CD4-positive, alpha-beta memory T cell (primary cell): ENCODE data around the gene TRAF6. TPM values are rescaled to one million over a fixed set of nuclear protein-coding genes. Genes with fewer than 3 reads are reported as not detected.

Experiments
- CTCF ChIA-PET: fragments of 350-600 bp; sonication (Branson Sonifier 250); formaldehyde crosslinking; loops from one replicate; lab custom pipeline; 2021; ENCODE audit warnings: inconsistent platforms; ENCODE audit not compliant: partially characterized antibody; lab: Charles Lee
- POLR2A ChIA-PET: fragments of 350-600 bp; sonication (Branson Sonifier 250); formaldehyde crosslinking; loops from one replicate; lab custom pipeline; 2021; ENCODE audit not compliant: partially characterized antibody; lab: Charles Lee
- DNase-seq, 5 donors: peaks; one replicate each; pipeline versions ENCODE4 v3.0.0 to v3.0.0-alpha.2; 2020 to 2022; ENCODE audit warnings: mixed read lengths in 1 of 5
- H3K27ac ChIP-seq: one replicate; pipeline ENCODE4 v1.7.0; 2013; ENCODE audit warnings: low read depth, low read length
- H3K27me3 ChIP-seq: 2 replicates; pipeline ENCODE4 v1.7.0; 2013; ENCODE audit warnings: mild to moderate bottlenecking, low read length, moderate library complexity; ENCODE audit not compliant: insufficient read depth
- H3K36me3 ChIP-seq: 2 replicates; pipeline ENCODE4 v1.7.0; 2013; ENCODE audit warnings: mild to moderate bottlenecking, low read length, moderate library complexity; ENCODE audit not compliant: insufficient read depth
- H3K4me1 ChIP-seq: 2 replicates; pipeline ENCODE4 v1.7.0; 2013; ENCODE audit warnings: mild to moderate bottlenecking, low read length, moderate library complexity; ENCODE audit not compliant: insufficient read depth
- H3K4me3 ChIP-seq, 2 donors: one replicate each; pipeline ENCODE4 v1.7.0; 2013; ENCODE audit warnings: low read length in 2 of 2, mild to moderate bottlenecking in 1 of 2
- H3K9me3 ChIP-seq, 2 donors: one replicate each; pipeline ENCODE4 v1.7.0; 2013; ENCODE audit warnings: low read length in 2 of 2, control low read depth in 1 of 2; ENCODE audit not compliant: control insufficient read depth in 1 of 2
- H3K27ac Mint-ChIP-seq, 7 donors: one replicate each; pipeline ENCODE4 v1.8.0; 2020 to 2021; ENCODE audit warnings: mixed read lengths in 7 of 7, mild to moderate bottlenecking in 6 of 7, inconsistent platforms in 3 of 7, moderate library complexity in 3 of 7
- H3K27me3 Mint-ChIP-seq, 2 donors: one replicate each; pipeline ENCODE4 v1.8.0; 2020 to 2021; ENCODE audit warnings: mixed read lengths in 2 of 2
- H3K36me3 Mint-ChIP-seq, 2 donors: one replicate each; pipeline ENCODE4 v1.8.0; 2020 to 2021; ENCODE audit warnings: mixed read lengths in 2 of 2, inconsistent platforms in 1 of 2, mild to moderate bottlenecking in 1 of 2
- H3K4me1 Mint-ChIP-seq, 4 donors: one replicate each; pipeline ENCODE4 v1.8.0; 2020 to 2021; ENCODE audit warnings: mixed read lengths in 4 of 4, mild to moderate bottlenecking in 1 of 4
- H3K4me3 Mint-ChIP-seq, 8 donors: one replicate each; pipeline ENCODE4 v1.8.0; 2020 to 2021; ENCODE audit warnings: mixed read lengths in 8 of 8, mild to moderate bottlenecking in 7 of 8, moderate library complexity in 6 of 8, inconsistent platforms in 3 of 8
- H3K9me3 Mint-ChIP-seq, 8 donors: one replicate each; pipeline ENCODE4 v1.8.0; 2020 to 2021; ENCODE audit warnings: mixed read lengths in 8 of 8, mild to moderate bottlenecking in 5 of 8, inconsistent platforms in 3 of 8, moderate library complexity in 1 of 8
- intact Hi-C: fragments of 100-400 bp; cut with micrococcal nuclease; formaldehyde crosslinking; loops from one replicate; pipeline ENCODE4 v1.15.1; 2023
- polyA plus RNA-seq, 2 donors: library from polyadenylated mRNA; unstranded; fragments of 300-500 nt; fragmentation: Illumina TruSeq; gene quantifications; one replicate each; pipeline ENCODE4 v1.2.3, GENCODE V29; 2021
- total RNA-seq, 2 experiments: library from RNA; stranded (reverse); gene quantifications; one replicate each; pipeline ENCODE4 v1.2.3, GENCODE V29; 2021

The TRAF6 gene
- total and polyA plus RNA-seq, 4 experiments from 2014 or later: 10.3 to 23.7 (median 17.1) TPM

DNA sequence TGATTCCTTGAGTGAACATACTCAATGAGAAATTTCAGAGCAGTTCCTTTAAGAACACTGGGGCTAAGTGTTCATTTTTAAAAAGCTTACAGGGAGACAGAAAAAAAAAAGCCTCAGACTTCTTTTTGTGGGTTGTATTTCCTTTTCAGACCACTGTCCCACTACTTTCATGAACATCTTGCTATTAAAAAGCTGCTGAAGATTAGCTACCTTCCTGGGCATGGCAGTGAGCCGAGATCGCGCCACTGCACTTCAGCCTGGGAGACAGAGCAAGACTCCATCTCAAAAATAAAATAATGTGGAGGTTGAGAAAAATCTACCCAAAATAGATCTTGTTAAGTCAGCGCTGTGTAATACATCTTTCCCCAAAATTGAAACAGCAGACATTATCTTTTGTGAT is 10.8 kb downstream of the TRAF6 start:
- POLR2A ChIA-PET: no interaction called here
- H3K27ac Mint-ChIP-seq: peak overlapping the region in 2 of 7 donors; percentile 32 to 69
- Histone ChIP-seq H3K4me1 (no peaks in the 10 kb centered on the region), H3K36me3 (peaks cover 44% of the 10 kb centered on the region), H3K9me3 (no peaks in the 10 kb centered on the region), H3K27ac (no peak overlapping the region), H3K27me3 (no peaks in the 10 kb centered on the region), H3K4me3 (no peak overlapping the region)
- CTCF ChIA-PET: interaction anchor here (0.9 to 1.1 kb wide), 4 partner anchors 11 to 209 kb away, joined by 3 to 4 read pairs (median 4); partner anchors contain the start of gene TRAF6
- H3K4me3 Mint-ChIP-seq: no peak overlapping the region
- H3K4me1 Mint-ChIP-seq: peaks cover 8 to 28% (median 22%) of the 10 kb centered on the region in 4 donors
- intact Hi-C loops: no loop called here
- no peak for DNase-seq
- no peaks in the 10 kb centered on the region for H3K27me3 Mint-ChIP-seq
- H3K9me3 Mint-ChIP-seq: no peaks in the 10 kb centered on the region
- peaks cover 30 to 56% of the 10 kb centered on the region in 2 donors for H3K36me3 Mint-ChIP-seq

DNA sequence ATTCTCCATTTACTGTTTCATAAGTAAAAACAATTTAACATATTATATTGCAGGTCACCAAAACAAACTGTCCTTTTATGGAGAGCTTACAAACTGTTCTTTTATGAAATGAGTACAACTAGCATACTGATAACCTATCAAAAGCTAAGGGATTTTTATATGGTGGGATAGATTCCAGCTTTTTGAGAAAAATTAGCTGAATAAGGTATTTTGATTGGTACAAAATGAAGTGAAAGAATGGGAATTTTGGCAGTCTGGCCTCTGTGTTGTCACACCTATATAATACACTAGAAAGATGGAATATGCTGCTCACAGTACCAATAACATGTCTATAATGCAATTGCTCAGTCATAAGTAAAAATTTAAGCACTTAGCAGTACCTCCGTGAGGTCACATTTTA is 11.4 kb downstream of the TRAF6 start:
- Histone ChIP-seq H3K4me3 (no peak overlapping the region), H3K27ac (no peak overlapping the region), H3K36me3 (peaks cover 44% of the 10 kb centered on the region), H3K9me3 (no peaks in the 10 kb centered on the region), H3K4me1 (no peaks in the 10 kb centered on the region), H3K27me3 (no peaks in the 10 kb centered on the region)
- ChIA-PET CTCF (interaction anchor here (0.9 to 1.5 kb wide), 3 partner anchors 206 to 233 kb away, joined by 3 to 4 read pairs (median 4); no protein-coding TSS in a partner anchor), POLR2A (no interaction called here)
- H3K4me3 Mint-ChIP-seq: no peak overlapping the region
- peaks cover 6 to 24% (median 19%) of the 10 kb centered on the region in 4 donors for H3K4me1 Mint-ChIP-seq
- peak overlapping the region in 2 of 7 donors; percentile 32 to 69 for H3K27ac Mint-ChIP-seq
- H3K9me3 Mint-ChIP-seq: no peaks in the 10 kb centered on the region
- H3K27me3 Mint-ChIP-seq: no peaks in the 10 kb centered on the region
- H3K36me3 Mint-ChIP-seq: peaks cover 29 to 58% of the 10 kb centered on the region in 2 donors
- DNase-seq: no peak
- intact Hi-C loops: no loop called here

- CTCF ChIA-PET: interaction anchor here (0.8 to 8.0 kb wide), 47 partner anchors 9 to 879 kb away, joined by 3 to 131 read pairs (median 5); partner anchors contain the start of genes COMMD9, PRR5L and TRAF6
- intact Hi-C loops: loop anchor here (2.0 to 5.0 kb wide), 2 partner anchors 15 to 671 kb away; no protein-coding TSS in a partner anchor
- peaks cover 10 to 26% (median 14%) of the 10 kb centered on the region in 4 donors for H3K4me1 Mint-ChIP-seq
- POLR2A ChIA-PET: interaction anchor here (0.9 to 2.1 kb wide), 8 partner anchors 16 to 204 kb away, joined by 3 to 14 read pairs (median 4); partner anchors contain the start of gene COMMD9
- no peak overlapping the region for H3K4me3 Mint-ChIP-seq
- no peaks in the 10 kb centered on the region for H3K9me3 Mint-ChIP-seq
- no peak overlapping the region for H3K27ac ChIP-seq
- peak overlapping the region in 2 of 7 donors; percentile 8 to 76 for H3K27ac Mint-ChIP-seq
- H3K4me1 ChIP-seq: peaks cover 8% of the 10 kb centered on the region
- H3K36me3 ChIP-seq: peaks cover 42% of the 10 kb centered on the region
- H3K27me3 ChIP-seq: no peaks in the 10 kb centered on the region
- no peaks in the 10 kb centered on the region for H3K27me3 Mint-ChIP-seq
- H3K36me3 Mint-ChIP-seq: peaks cover 52 to 67% of the 10 kb centered on the region in 2 donors
- no peaks in the 10 kb centered on the region for H3K9me3 ChIP-seq
- no peak overlapping the region for H3K4me3 ChIP-seq
- no peak for DNase-seq
These were observed 16.7 kb downstream of the TRAF6 start for GRCh38 chr11:36493332-36493731.

- no peaks in the 10 kb centered on the region for H3K27me3 ChIP-seq
- H3K4me1 Mint-ChIP-seq: peaks cover 13 to 31% (median 17%) of the 10 kb centered on the region in 4 donors
- intact Hi-C loops: loop anchor here (1.0 to 5.0 kb wide), 6 partner anchors 16 to 877 kb away; no protein-coding TSS in a partner anchor
- no peak overlapping the region for H3K4me3 ChIP-seq
- no peaks in the 10 kb centered on the region for H3K9me3 ChIP-seq
- H3K27ac ChIP-seq: no peak overlapping the region
- no peaks in the 10 kb centered on the region for H3K27me3 Mint-ChIP-seq
- peaks cover 13% of the 10 kb centered on the region for H3K4me1 ChIP-seq
- no peak overlapping the region for H3K4me3 Mint-ChIP-seq
- POLR2A ChIA-PET: interaction anchor here (0.9 to 2.1 kb wide), 8 partner anchors 16 to 203 kb away, joined by 3 to 14 read pairs (median 4); partner anchors contain the start of gene COMMD9
- CTCF ChIA-PET: interaction anchor here (0.8 to 8.0 kb wide), 46 partner anchors 9 to 879 kb away, joined by 3 to 131 read pairs (median 5); partner anchors contain the start of genes COMMD9, PRR5L and TRAF6
- H3K9me3 Mint-ChIP-seq: no peaks in the 10 kb centered on the region
- H3K36me3 Mint-ChIP-seq: peaks cover 54 to 64% of the 10 kb centered on the region in 2 donors
- peak in 4 of 5 donors; percentile 42 to 54 (median 46) for DNase-seq
- peak overlapping the region in 5 of 7 donors; percentile 18 to 76 (median 26) for H3K27ac Mint-ChIP-seq
- peaks cover 40% of the 10 kb centered on the region for H3K36me3 ChIP-seq
These were observed 17.3 kb downstream of the TRAF6 start for GRCh38 chr11:36492724-36493304.

- Mint-ChIP-seq H3K27me3 (no peaks in the 10 kb centered on the region), H3K36me3 (peaks cover 53 to 73% of the 10 kb centered on the region in 2 donors), H3K27ac (peak overlapping the region in 2 of 7 donors; percentile 2 to 74), H3K4me1 (peaks cover 17 to 42% (median 24%) of the 10 kb centered on the region in 4 donors), H3K4me3 (no peak overlapping the region), H3K9me3 (no peaks in the 10 kb centered on the region)
- H3K4me3 ChIP-seq: no peak overlapping the region
- peaks cover 20% of the 10 kb centered on the region for H3K4me1 ChIP-seq
- H3K36me3 ChIP-seq: peaks cover 25% of the 10 kb centered on the region
- ChIA-PET CTCF (interaction anchor here (1.0 to 8.0 kb wide), 5 partner anchors 11 to 199 kb away, joined by 3 to 131 read pairs (median 8); partner anchors contain the start of genes COMMD9 and PRR5L), POLR2A (no interaction called here)
- H3K9me3 ChIP-seq: no peaks in the 10 kb centered on the region
- no peak overlapping the region for H3K27ac ChIP-seq
- DNase-seq: no peak
- H3K27me3 ChIP-seq: no peaks in the 10 kb centered on the region
- intact Hi-C loops: loop anchor here (5.0 kb wide), 1 partner anchor 668 kb away; no protein-coding TSS in a partner anchor
These were observed 19.9 kb downstream of the TRAF6 start for GRCh38 chr11:36490026-36490806.

- ChIA-PET CTCF (interaction anchor here (0.7 to 3.2 kb wide), 12 partner anchors 10 to 222 kb away, joined by 3 to 21 read pairs (median 3); partner anchors contain the start of genes COMMD9 and TRAF6), POLR2A (interaction anchor here (0.6 to 1.5 kb wide), 3 partner anchors 22 to 199 kb away, joined by 3 to 4 read pairs (median 3); partner anchors contain the start of genes COMMD9 and TRAF6)
- Histone ChIP-seq H3K27ac (no peak overlapping the region), H3K36me3 (peaks cover 22% of the 10 kb centered on the region), H3K9me3 (no peaks in the 10 kb centered on the region), H3K4me3 (no peak overlapping the region), H3K27me3 (no peaks in the 10 kb centered on the region), H3K4me1 (peaks cover 20% of the 10 kb centered on the region)
- Mint-ChIP-seq H3K4me3 (peak overlapping the region in 6 of 8 donors; percentile 2 to 70 (median 40)), H3K27ac (peak overlapping the region in 5 of 7 donors; percentile 14 to 60 (median 48)), H3K27me3 (no peaks in the 10 kb centered on the region), H3K9me3 (peaks cover 0 to 2% (median 0%) of the 10 kb centered on the region in 8 donors), H3K4me1 (peaks cover 18 to 54% (median 29%) of the 10 kb centered on the region in 4 donors), H3K36me3 (peaks cover 55 to 73% of the 10 kb centered on the region in 2 donors)
- intact Hi-C loops: no loop called here
- DNase-seq: no peak
These were observed 22.0 kb downstream of the TRAF6 start for GRCh38 chr11:36488096-36488495.
